Endothelial cell of umbilical vein (primary cell): Measurements from ENCODE around the gene KIAA0825. TPM values are rescaled to one million over a fixed set of nuclear protein-coding genes. Genes with fewer than 3 reads are reported as not detected.

ENCODE experiments used
- BruUV-seq: library from RNA; stranded (reverse); fragments of 400-500 nt; replicated peaks from 2 replicates; lab custom pipeline; 2021; lab: Mats Ljungman, UMichigan
- CTCF ChIA-PET: fragments of 300-600, 350-600 bp; sonication (Branson Sonifier 250); formaldehyde crosslinking; loops from one replicate; lab custom pipeline; 2021; ENCODE audit warnings: antibody characterized with exemption, inconsistent platforms; lab: Charles Lee
- POLR2A ChIA-PET: fragments of 300-600, 350-600 bp; sonication (Branson Sonifier 250); formaldehyde crosslinking; loops from one replicate; lab custom pipeline; 2021; ENCODE audit warnings: antibody characterized with exemption, inconsistent platforms; lab: Charles Lee
- DNase-seq: peaks from one replicate; pipeline ENCODE4 v3.0.0-alpha.2; 2011; ENCODE audit warnings: low read depth, low spot score
- FAIRE-seq: peaks from 2 replicates; lab custom pipeline; 2011; peaks lifted over from hg19 to GRCh38; lab: Jason Lieb, UNC
- H2AFZ ChIP-seq: 2 replicates; pipeline ENCODE4 v1.6.0; 2012; ENCODE audit warnings: low read depth, low read length, control low read depth, inconsistent platforms
- H3K27ac ChIP-seq: 2 replicates; pipeline ENCODE4 v1.5.1; 2011; ENCODE audit warnings: low read depth, mild to moderate bottlenecking, control low read depth, low read length, moderate library complexity; ENCODE audit not compliant: insufficient read depth
- H3K27me3 ChIP-seq, 2 experiments: 2 replicates each; pipeline versions ENCODE4 v1.6.0 to v1.6.1; 2011; ENCODE audit warnings: low read length in 2 of 2, mixed read lengths in 1 of 2; ENCODE audit not compliant: control insufficient read depth in 2 of 2, insufficient read depth in 2 of 2
- H3K36me3 ChIP-seq, 2 experiments: 2 replicates in 1 of 2; 3 replicates in 1 of 2; pipeline ENCODE4 v1.5.1; 2011; ENCODE audit warnings: low read length in 2 of 2, mild to moderate bottlenecking in 1 of 2, moderate library complexity in 1 of 2; ENCODE audit not compliant: control insufficient read depth in 2 of 2, insufficient read depth in 2 of 2; ENCODE audit errors: extremely low read depth in 1 of 2
- H3K4me1 ChIP-seq: 3 replicates; pipeline ENCODE4 v1.5.1; 2011; ENCODE audit warnings: mild to moderate bottlenecking, low read length; ENCODE audit not compliant: control insufficient read depth, insufficient read depth; ENCODE audit errors: extremely low read depth
- H3K4me2 ChIP-seq: 2 replicates; pipeline ENCODE4 v1.6.1; 2011; ENCODE audit warnings: low read length, control low read depth, mixed read lengths; ENCODE audit not compliant: insufficient read depth
- H3K4me3 ChIP-seq, 3 experiments: fragments of 200-600 bp in 1 of 3; sonication (generic), shearing (Covaris generic) in 1 of 3; replicated peaks in 1 of 3; 2 replicates each; pipeline ENCODE4 v1.5.1; 2011 to 2016; ENCODE audit warnings: control low read depth in 3 of 3, low read length in 3 of 3, mild to moderate bottlenecking in 2 of 3, inconsistent platforms in 1 of 3, low read depth in 1 of 3, moderate library complexity in 1 of 3; ENCODE audit not compliant: insufficient read depth in 1 of 3
- H3K79me2 ChIP-seq: 2 replicates; pipeline ENCODE4 v1.6.0; 2012; ENCODE audit warnings: low read length, inconsistent platforms; ENCODE audit not compliant: control insufficient read depth, insufficient read depth
- H3K9ac ChIP-seq: replicated peaks from 2 replicates; pipeline ENCODE3; 2011; ENCODE audit warnings: low read length, control low read depth; ENCODE audit not compliant: insufficient read depth; ENCODE audit errors: extremely low read depth
- H3K9me1 ChIP-seq: replicated peaks from 3 replicates; pipeline ENCODE4 v1.6.0; 2011; ENCODE audit warnings: mild to moderate bottlenecking, low read length; ENCODE audit not compliant: control insufficient read depth, insufficient read depth; ENCODE audit errors: extremely low read depth
- H3K9me3 ChIP-seq: replicated peaks from 2 replicates; pipeline ENCODE4 v1.5.1; 2012; ENCODE audit warnings: low read length, inconsistent platforms; ENCODE audit not compliant: control insufficient read depth, insufficient read depth
- H4K20me1 ChIP-seq: replicated peaks from 2 replicates; pipeline ENCODE3; 2011; ENCODE audit warnings: mild to moderate bottlenecking, low read length; ENCODE audit not compliant: control insufficient read depth, insufficient read depth; ENCODE audit errors: extremely low read depth
- CTCF ChIP-seq, 2 donors: IDR thresholded peaks; 1 replicate in 1 of 2; 2 replicates in 1 of 2; pipeline ENCODE4 v1.5.1; 2011; ENCODE audit warnings: low read length in 2 of 2, mild to moderate bottlenecking in 2 of 2, moderate library complexity in 2 of 2, control low read depth in 1 of 2, inconsistent platforms in 1 of 2, low read depth in 1 of 2; ENCODE audit not compliant: insufficient read depth in 1 of 2; ENCODE audit errors: extremely low read depth in 1 of 2
- EZH2 ChIP-seq: IDR thresholded peaks from 2 replicates; pipeline ENCODE4 v1.6.1; 2012; ENCODE audit warnings: borderline replicate concordance, low read depth, mild to moderate bottlenecking, moderate library complexity, low read length, inconsistent platforms; ENCODE audit not compliant: severe bottlenecking
- FOS ChIP-seq: IDR thresholded peaks from 2 replicates; pipeline ENCODE4 v1.6.1; 2011; ENCODE audit warnings: mild to moderate bottlenecking, low read length, moderate library complexity, borderline replicate concordance; ENCODE audit not compliant: insufficient read depth
- GATA2 ChIP-seq: IDR thresholded peaks from 2 replicates; pipeline ENCODE4 v1.7.0; 2011; ENCODE audit warnings: low read depth, mild to moderate bottlenecking, moderate library complexity, mixed read lengths, low read length; ENCODE audit not compliant: insufficient read length, insufficient read depth
- JUN ChIP-seq: IDR thresholded peaks from 2 replicates; pipeline ENCODE4 v1.6.1; 2011; ENCODE audit warnings: borderline replicate concordance, low read depth; ENCODE audit not compliant: insufficient read length, insufficient read depth
- MAX ChIP-seq: IDR thresholded peaks from 2 replicates; pipeline ENCODE4 v1.6.1; 2011; ENCODE audit not compliant: insufficient read depth, insufficient read length
- MYC ChIP-seq: IDR thresholded peaks from one replicate; pipeline ENCODE4 v1.6.1; 2011; ENCODE audit warnings: mild to moderate bottlenecking, low read depth, low read length
- POLR2A ChIP-seq: IDR thresholded peaks from 2 replicates; pipeline ENCODE4 v1.6.1; 2012; ENCODE audit warnings: low read depth, mild to moderate bottlenecking, control low read depth, low read length
- POLR2AphosphoS5 ChIP-seq: IDR thresholded peaks from 2 replicates; pipeline ENCODE4 v1.6.1; 2012; ENCODE audit warnings: low read depth, mild to moderate bottlenecking, control low read depth, low read length, moderate library complexity; ENCODE audit not compliant: insufficient read depth
- dilution Hi-C: fragments of 300-500 bp; cut with MboI; formaldehyde crosslinking; loops from one replicate; pipeline ENCODE4 v1.15.0; 2019; ENCODE audit warnings: low sequenced_read_pairs; ENCODE audit not compliant: extremely low pct_ligation_motif_present
- intact Hi-C: fragments of 100-400 bp; cut with micrococcal nuclease; formaldehyde crosslinking; loops from one replicate; pipeline ENCODE4 v1.10.0; 2022
- polyA plus RNA-seq, 4 experiments: library from polyadenylated mRNA; depleted of rRNA in 3 of 4; stranded (reverse) in 3 of 4; unstranded in 1 of 4; fragments of >200 nt; gene quantifications; 2 replicates each; pipeline versions ENCODE4 v1.2.1 to v1.2.3, GENCODE V29; 2011 to 2012; ENCODE audit warnings: missing spikeins in 1 of 4
- total RNA-seq: library from RNA; stranded (reverse); gene quantifications from 2 replicates; pipeline ENCODE4 v1.2.3, GENCODE V29; 2021

The KIAA0825 gene
- total and polyA plus RNA-seq, 2 donors (not counting 3 experiments of a cell fraction or from before 2014, with no cell fraction given), result 0.15 to 1.1 TPM

- no TSS peak for BruUV-seq
- intact Hi-C loops, result no loop called here
- no peak overlapping the region for H2AFZ ChIP-seq
- no peaks in the 10 kb centered on the region for H3K36me3 ChIP-seq
- H3K9me1 ChIP-seq, result no peaks in the 10 kb centered on the region
- ChIA-PET CTCF (interaction anchor here (1.0 to 1.2 kb wide), 3 partner anchors 9 to 12 kb away, joined by 3 read pairs; no protein-coding TSS in a partner anchor), POLR2A (no interaction called here)
- H3K27me3 ChIP-seq, result no peaks in the 10 kb centered on the region
- FAIRE-seq, result no peak
- H3K4me3 ChIP-seq, result no peak overlapping the region
- H3K4me2 ChIP-seq, result no peak overlapping the region
- no peak overlapping the region for H3K27ac ChIP-seq
- DNase-seq, result no peak
- dilution Hi-C loops, result no loop called here
- H3K9me3 ChIP-seq, result no peaks in the 10 kb centered on the region
- H3K79me2 ChIP-seq, result no peaks in the 10 kb centered on the region
- no peaks in the 10 kb centered on the region for H4K20me1 ChIP-seq
- H3K4me1 ChIP-seq, result no peaks in the 10 kb centered on the region
- TF ChIP-seq POLR2A (no peak), GATA2 (no peak), MYC (no peak), POLR2AphosphoS5 (no peak)
- H3K9ac ChIP-seq, result no peak overlapping the region
Measured at GRCh38 chr5:94397508-94397907, 220.9 kb downstream of the KIAA0825 start.

GRCh38 chr5:94396687-94397086, 221.7 kb downstream of the KIAA0825 start:
- no TSS peak for BruUV-seq
- Histone ChIP-seq H3K27me3 (no peaks in the 10 kb centered on the region), H3K4me2 (no peak overlapping the region), H3K4me1 (no peaks in the 10 kb centered on the region), H3K9ac (no peak overlapping the region), H2AFZ (no peak overlapping the region), H3K27ac (no peak overlapping the region), H4K20me1 (no peaks in the 10 kb centered on the region), H3K9me3 (no peaks in the 10 kb centered on the region), H3K36me3 (no peaks in the 10 kb centered on the region), H3K9me1 (no peaks in the 10 kb centered on the region), H3K4me3 (no peak overlapping the region), H3K79me2 (no peaks in the 10 kb centered on the region)
- intact Hi-C loops, result no loop called here
- dilution Hi-C loops, result no loop called here
- no peak for FAIRE-seq
- TF ChIP-seq MYC (no peak), GATA2 (no peak), CTCF (IDR thresholded peaks at IDR 0.05; ENCODE audit: extremely low read depth in 1 of 2, insufficient read depth in 1 of 2, low read depth in 1 of 2, low read length in 2 of 2) (no peak), POLR2A (no peak), MAX (no peak), POLR2AphosphoS5 (no peak), FOS (no peak), JUN (no peak), EZH2 (no peak)
- CTCF ChIA-PET, result no interaction called here
- no peak for DNase-seq
- POLR2A ChIA-PET, result no interaction called here
